Measurements from ENCODE around the gene NEURL1B. TPM values are rescaled to one million over a fixed set of nuclear protein-coding genes. Genes with fewer than 3 reads are reported as not detected.

NEURL1B gene
- total and polyA plus RNA-seq, 12 donors: 9.8 to 99.9 (median 41.5) TPM

GRCh38 chr5:172690258-172691075 is 49.4 kb downstream of the NEURL1B start:
- Histone ChIP-seq H3K27me3 (no peaks in the 10 kb centered on the region), H3K9me3 (replicated peaks in 1 of 3) (no peaks in the 10 kb centered on the region), H3K36me3 (replicated peaks in 1 of 2) (peaks cover 0 to 31% of the 10 kb centered on the region in 2 donors), H3K4me1 (replicated peaks in 1 of 2) (peaks cover 0 to 40% of the 10 kb centered on the region in 2 donors), H3K4me3 (no peak overlapping the region), H3K27ac (peak overlapping the region in 2 of 5 donors; percentile 45 to 55)
- no peak for DNase-seq
- TF ChIP-seq CTCF (IDR thresholded peaks at IDR 0.05) (no peak), POLR2A (IDR thresholded peaks at IDR 0.05) (no peak)
- WGBS, 4 donors: 82 to 88% (median 83%) methylated on average over 12 to 24 of the region's 24 CpGs
- intact Hi-C loops (cut with DNase I): no loop called here

GRCh38 chr5:172691886-172692285 is 50.8 kb downstream of the NEURL1B start:
- peaks cover 0 to 21% of the 10 kb centered on the region in 2 donors for H3K36me3 ChIP-seq (replicated peaks in 1 of 2)
- H3K9me3 ChIP-seq (replicated peaks in 1 of 3): no peaks in the 10 kb centered on the region
- H3K4me3 ChIP-seq: no peak overlapping the region
- intact Hi-C loops (cut with DNase I): no loop called here
- H3K27me3 ChIP-seq: no peaks in the 10 kb centered on the region
- no peak for DNase-seq
- peaks cover 3 to 29% of the 10 kb centered on the region in 2 donors for H3K4me1 ChIP-seq (replicated peaks in 1 of 2)
- 90 to 95% (median 93%) methylated on average over 3 to 7 of the region's 7 CpGs for WGBS, 4 donors
- no peak overlapping the region for H3K27ac ChIP-seq
- TF ChIP-seq CTCF (IDR thresholded peaks at IDR 0.05) (no peak), POLR2A (IDR thresholded peaks at IDR 0.05) (no peak)

- no peak for TF ChIP-seq CTCF (IDR thresholded peaks at IDR 0.05)
- TF ChIP-seq POLR2A (IDR thresholded peaks at IDR 0.05): no peak
- Histone ChIP-seq H3K9me3 (replicated peaks in 1 of 3) (no peaks in the 10 kb centered on the region), H3K27me3 (no peaks in the 10 kb centered on the region), H3K27ac (peak overlapping the region in 1 of 5 donors; percentile 41), H3K4me3 (no peak overlapping the region), H3K4me1 (replicated peaks in 1 of 2) (peaks cover 5 to 32% of the 10 kb centered on the region in 2 donors), H3K36me3 (replicated peaks in 1 of 2) (peaks cover 0 to 16% of the 10 kb centered on the region in 2 donors)
- 80 to 85% (median 82%) methylated on average over 6 of the region's 6 CpGs for WGBS, 4 donors
- DNase-seq: no peak
- intact Hi-C loops (cut with DNase I): no loop called here
These were observed 51.4 kb downstream of the NEURL1B start for GRCh38 chr5:172692451-172692850.

- intact Hi-C loops (cut with DNase I): no loop called here
- 23 to 59% (median 42%) methylated on average over 2 of the region's 2 CpGs for WGBS, 4 donors
- TF ChIP-seq CTCF (IDR thresholded peaks at IDR 0.05) (no peak), POLR2A (IDR thresholded peaks at IDR 0.05) (no peak)
- Histone ChIP-seq H3K9me3 (replicated peaks in 1 of 3) (no peaks in the 10 kb centered on the region), H3K4me3 (no peak overlapping the region), H3K27ac (peak overlapping the region in 2 of 5 donors; percentile 41 to 74), H3K36me3 (replicated peaks in 1 of 2) (peaks cover 0 to 10% of the 10 kb centered on the region in 2 donors), H3K27me3 (no peaks in the 10 kb centered on the region), H3K4me1 (replicated peaks in 1 of 2) (peaks cover 5 to 31% of the 10 kb centered on the region in 2 donors)
- DNase-seq: peak in 1 of 7 donors; percentile 24
These were observed 51.9 kb downstream of the NEURL1B start for GRCh38 chr5:172692981-172693380.
